Mesenteric fat pad (tissue), 1 donor: ENCODE results near the gene WNK3. TPM values are rescaled to one million over a fixed set of nuclear protein-coding genes. Genes with fewer than 3 reads are reported as not detected.

ENCODE experiments used
- DNase-seq: peaks from one replicate; pipeline ENCODE4 v3.0.0-alpha.2; 2020; ENCODE audit warnings: low spot score
- total RNA-seq: library from RNA; stranded (reverse); fragmentation: NEBNext Ultra II Directional; extraction: Animal tissue kit (Norgen Biotek cat#: 25700); gene quantifications from one replicate; pipeline ENCODE4 v1.2.1, GENCODE V29; 2021
- donor health status: DM: yes; HTN: yes; CAD: no.

The WNK3 gene
- total RNA-seq, 1 donor from 2014 or later, result 1.2 TPM

DNA sequence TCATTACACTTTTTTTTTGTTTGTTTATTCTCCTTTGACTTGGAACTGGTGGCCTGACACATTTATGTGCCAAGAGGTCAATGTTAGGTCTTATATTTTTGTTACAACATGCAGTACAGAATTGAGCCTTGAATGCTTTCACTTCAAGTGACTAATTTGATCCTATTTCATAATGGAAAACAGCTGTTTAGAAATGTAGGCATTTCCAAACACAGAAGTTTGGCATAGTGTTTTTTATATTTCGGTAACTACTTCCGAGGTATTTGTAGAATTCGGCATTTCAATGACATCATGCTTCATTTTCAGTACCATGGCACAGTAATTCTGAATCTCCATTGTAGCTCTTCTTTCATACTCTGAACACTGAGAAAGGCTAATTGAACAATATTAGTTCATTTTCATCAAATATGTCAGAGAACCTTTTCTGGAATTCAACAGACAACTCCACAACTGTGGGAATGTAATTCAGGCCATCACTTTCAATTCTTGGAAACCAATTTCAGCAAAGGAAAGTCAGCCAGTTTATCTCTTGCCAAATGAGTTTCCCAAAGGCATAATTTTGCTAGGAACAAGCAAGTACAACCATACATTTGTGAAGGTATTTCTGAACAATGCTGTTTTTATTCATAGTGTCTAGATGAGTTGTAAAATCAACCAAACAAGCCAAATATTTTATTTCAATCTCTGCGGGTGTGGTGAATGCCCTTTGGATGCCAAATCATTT, 186.2 kb downstream of the WNK3 start:
- DNase-seq, result no peak

DNA sequence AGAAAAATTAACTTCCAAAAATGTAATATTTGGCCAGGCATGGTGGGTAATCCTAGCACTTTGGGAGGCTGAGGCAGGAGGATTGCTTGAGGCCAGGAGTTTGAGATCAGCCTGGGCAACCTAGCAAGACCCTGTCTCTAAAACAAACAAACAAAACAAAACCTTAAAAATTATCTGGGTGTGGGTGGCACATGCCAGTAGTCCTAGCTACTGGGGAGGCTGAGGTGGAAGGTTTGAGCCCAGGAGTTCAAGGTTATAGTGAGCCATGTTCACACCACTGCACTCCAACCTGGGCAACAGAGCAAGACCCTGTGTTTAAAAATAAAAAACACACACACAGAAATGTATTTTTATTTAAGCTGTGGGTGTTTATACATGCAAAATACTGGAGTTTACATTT, 186.8 kb downstream of the WNK3 start:
- DNase-seq, result no peak

- DNase-seq, result no peak
Observed at GRCh38 chrX:54166915-54167314, 190.9 kb downstream of the WNK3 start.

DNA sequence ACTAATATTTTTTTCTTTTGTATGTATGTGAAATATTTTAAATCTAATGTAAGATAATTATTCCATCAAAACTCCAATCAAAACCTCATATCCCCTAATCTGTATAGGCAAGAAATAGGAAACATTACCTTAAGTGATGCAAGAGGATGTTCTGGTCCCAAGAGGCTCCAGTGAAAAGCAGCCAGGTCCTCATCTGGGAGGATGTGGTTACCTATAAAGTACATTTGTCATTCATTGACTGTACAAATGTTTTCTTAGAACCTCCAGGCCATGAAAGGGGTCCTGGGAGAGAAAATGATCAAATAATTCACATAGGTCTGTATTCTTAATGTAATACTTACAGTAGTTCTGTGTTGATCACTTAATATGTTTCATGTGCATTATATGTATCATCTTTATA, 200.3 kb downstream of the WNK3 start:
- no peak for DNase-seq

Other genes starting within 250 kb of the WNK3 start
- gene FAM120C, start 174.8 kb downstream of the WNK3 start, total RNA-seq, result 12.5 TPM
- gene TSR2, start 82.4 kb upstream of the WNK3 start, total RNA-seq, result 31.4 TPM
- gene FGD1, start 138.2 kb upstream of the WNK3 start, total RNA-seq, result 5.0 TPM
- gene GNL3L, start 172.2 kb upstream of the WNK3 start, total RNA-seq, result 34.7 TPM